ENCODE results near the gene CEMP1.

DNA sequence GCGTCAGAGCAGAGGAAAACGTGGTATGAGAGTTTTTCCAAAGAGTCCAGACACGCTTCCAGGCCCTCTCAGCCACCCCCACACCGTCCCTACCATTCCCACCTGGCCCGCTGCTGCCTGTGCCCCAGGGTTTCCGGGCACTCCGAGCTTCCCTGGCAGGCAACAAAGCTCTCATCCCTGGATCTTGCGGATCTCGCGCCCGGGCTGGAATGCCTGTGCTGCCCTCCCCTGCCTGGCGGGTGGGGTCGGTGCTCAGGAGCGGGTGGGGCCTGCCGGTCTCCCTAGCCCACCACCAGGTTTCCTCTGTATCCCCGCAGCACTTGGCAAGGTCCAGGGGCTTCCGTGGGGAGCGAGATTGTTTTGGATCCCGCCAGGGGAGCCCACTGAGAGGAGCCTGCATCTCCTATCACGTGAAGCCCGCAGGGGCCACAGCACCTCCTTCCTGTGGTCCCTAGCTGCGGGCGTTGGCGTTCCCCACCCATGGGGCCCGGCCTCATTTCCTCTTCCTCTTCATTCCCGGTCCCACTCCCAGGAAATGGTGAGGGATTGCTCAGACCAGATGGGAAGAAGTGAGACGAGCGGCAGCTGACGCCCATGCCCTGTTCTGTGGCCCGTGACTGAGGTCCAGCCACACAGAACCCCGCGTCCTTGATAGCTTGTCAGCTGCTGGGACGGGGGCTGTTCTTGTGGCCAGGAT, 45.2 kb downstream of the CEMP1 start:
- TF ChIP-seq, protein P1, sequence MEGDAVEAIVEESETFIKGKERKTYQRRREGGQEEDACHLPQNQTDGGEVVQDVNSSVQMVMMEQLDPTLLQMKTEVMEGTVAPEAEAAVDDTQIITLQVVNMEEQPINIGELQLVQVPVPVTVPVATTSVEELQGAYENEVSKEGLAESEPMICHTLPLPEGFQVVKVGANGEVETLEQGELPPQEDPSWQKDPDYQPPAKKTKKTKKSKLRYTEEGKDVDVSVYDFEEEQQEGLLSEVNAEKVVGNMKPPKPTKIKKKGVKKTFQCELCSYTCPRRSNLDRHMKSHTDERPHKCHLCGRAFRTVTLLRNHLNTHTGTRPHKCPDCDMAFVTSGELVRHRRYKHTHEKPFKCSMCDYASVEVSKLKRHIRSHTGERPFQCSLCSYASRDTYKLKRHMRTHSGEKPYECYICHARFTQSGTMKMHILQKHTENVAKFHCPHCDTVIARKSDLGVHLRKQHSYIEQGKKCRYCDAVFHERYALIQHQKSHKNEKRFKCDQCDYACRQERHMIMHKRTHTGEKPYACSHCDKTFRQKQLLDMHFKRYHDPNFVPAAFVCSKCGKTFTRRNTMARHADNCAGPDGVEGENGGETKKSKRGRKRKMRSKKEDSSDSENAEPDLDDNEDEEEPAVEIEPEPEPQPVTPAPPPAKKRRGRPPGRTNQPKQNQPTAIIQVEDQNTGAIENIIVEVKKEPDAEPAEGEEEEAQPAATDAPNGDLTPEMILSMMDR (IDR thresholded peaks at IDR 0.05) = no peak
- no peak for TF ChIP-seq POLR2A (IDR thresholded peaks at IDR 0.05)

Data from uterus (tissue), 2 donors.